CD14-positive monocyte (primary cell): ENCODE measurements around the gene STXBP5. TPM values are rescaled to one million over a fixed set of nuclear protein-coding genes. Genes with fewer than 3 reads are reported as not detected.

Source experiments
- DNase-seq, 3 donors: peaks; one replicate each; pipeline ENCODE4 v3.0.0-alpha.2; 2011 to 2022
- H2AFZ ChIP-seq: 2 replicates; pipeline ENCODE4 v1.6.0; 2012; ENCODE audit warnings: mild to moderate bottlenecking, low read depth, low read length, inconsistent platforms; ENCODE audit not compliant: insufficient read depth, poor library complexity, severe bottlenecking
- H3K27ac ChIP-seq, 2 donors: 1 replicate in 1 of 2; 2 replicates in 1 of 2; pipeline ENCODE4 v1.5.1; 2012 to 2013; ENCODE audit warnings: low read length in 2 of 2, control low read depth in 1 of 2, inconsistent platforms in 1 of 2, low read depth in 1 of 2, mild to moderate bottlenecking in 1 of 2
- H3K27me3 ChIP-seq, 2 donors: one replicate each; pipeline versions ENCODE4 v1.6.0 to v1.6.1; 2011 to 2013; ENCODE audit warnings: low read length in 2 of 2; ENCODE audit not compliant: control insufficient read depth in 2 of 2, insufficient read depth in 2 of 2
- H3K36me3 ChIP-seq, 2 donors: replicated peaks in 1 of 2; 1 replicate in 1 of 2; 2 replicates in 1 of 2; pipeline versions ENCODE4 v1.5.1 to v1.6.1; 2012 to 2013; ENCODE audit warnings: low read length in 2 of 2, control low read depth in 1 of 2, inconsistent platforms in 1 of 2, mild to moderate bottlenecking in 1 of 2; ENCODE audit not compliant: insufficient read depth in 2 of 2, control insufficient read depth in 1 of 2
- H3K4me1 ChIP-seq, 2 donors: 1 replicate in 1 of 2; 2 replicates in 1 of 2; pipeline versions ENCODE4 v1.5.1 to v1.6.1; 2012 to 2013; ENCODE audit warnings: low read length in 2 of 2, control low read depth in 1 of 2, inconsistent platforms in 1 of 2, mild to moderate bottlenecking in 1 of 2, moderate library complexity in 1 of 2; ENCODE audit not compliant: insufficient read depth in 2 of 2, control insufficient read depth in 1 of 2
- H3K4me2 ChIP-seq: replicated peaks from 2 replicates; pipeline ENCODE3; 2012; ENCODE audit warnings: low read length, moderate library complexity, mild to moderate bottlenecking; ENCODE audit not compliant: poor library complexity, severe bottlenecking; ENCODE audit errors: extremely low read depth
- H3K4me3 ChIP-seq, 3 experiments: fragments of 200-600 bp in 1 of 3; sonication (generic) in 1 of 3; replicated peaks in 1 of 3; 1 replicate in 2 of 3; 2 replicates in 1 of 3; pipeline ENCODE4 v1.5.1; 2011 to 2013; ENCODE audit warnings: low read length in 3 of 3, mild to moderate bottlenecking in 3 of 3, control low read depth in 2 of 3, low read depth in 2 of 3, inconsistent platforms in 1 of 3, moderate library complexity in 1 of 3
- H3K79me2 ChIP-seq: 2 replicates; pipeline ENCODE4 v1.6.0; 2012; ENCODE audit warnings: mild to moderate bottlenecking, control low read depth, inconsistent platforms, low read length, moderate library complexity; ENCODE audit not compliant: insufficient read depth
- H3K9ac ChIP-seq: 2 replicates; pipeline ENCODE4 v1.6.0; 2017; ENCODE audit warnings: low read length, mild to moderate bottlenecking; ENCODE audit not compliant: insufficient read depth, poor library complexity, severe bottlenecking
- H3K9me3 ChIP-seq, 2 donors: replicated peaks in 1 of 2; 1 replicate in 1 of 2; 2 replicates in 1 of 2; pipeline versions ENCODE4 v1.5.1 to v1.6.1; 2012 to 2013; ENCODE audit warnings: low read length in 2 of 2, control low read depth in 1 of 2; ENCODE audit not compliant: control insufficient read depth in 1 of 2, insufficient read depth in 1 of 2
- H4K20me1 ChIP-seq: 2 replicates; pipeline ENCODE4 v1.6.0; 2012; ENCODE audit warnings: mild to moderate bottlenecking, low read length, control low read depth, moderate library complexity; ENCODE audit not compliant: insufficient read depth
- H3K27ac Mint-ChIP-seq, 7 donors: one replicate each; pipeline ENCODE4 v1.8.0; 2020; ENCODE audit warnings: mild to moderate bottlenecking in 7 of 7, mixed read lengths in 7 of 7, moderate library complexity in 6 of 7, inconsistent platforms in 2 of 7
- H3K27me3 Mint-ChIP-seq, 3 donors: one replicate each; pipeline ENCODE4 v1.8.0; 2021 to 2022; ENCODE audit warnings: low read depth in 3 of 3, mild to moderate bottlenecking in 3 of 3, mixed read lengths in 3 of 3, moderate library complexity in 3 of 3, inconsistent platforms in 1 of 3
- H3K36me3 Mint-ChIP-seq, 2 donors: one replicate each; pipeline ENCODE4 v1.8.0; 2020; ENCODE audit warnings: mixed read lengths in 2 of 2, inconsistent platforms in 1 of 2, mild to moderate bottlenecking in 1 of 2
- H3K4me1 Mint-ChIP-seq: one replicate; pipeline ENCODE4 v1.8.0; 2020; ENCODE audit warnings: mild to moderate bottlenecking, mixed read lengths
- H3K4me3 Mint-ChIP-seq, 2 donors: one replicate each; pipeline ENCODE4 v1.8.0; 2020; ENCODE audit warnings: mild to moderate bottlenecking in 2 of 2, mixed read lengths in 2 of 2, moderate library complexity in 1 of 2
- H3K9me3 Mint-ChIP-seq, 7 donors: one replicate each; pipeline ENCODE4 v1.8.0; 2020 to 2022; ENCODE audit warnings: mixed read lengths in 7 of 7, mild to moderate bottlenecking in 6 of 7, moderate library complexity in 6 of 7, inconsistent platforms in 2 of 7
- WGBS: methylation state at CpG from one replicate; pipeline ENCODE4 v1.1.5; 2013; ENCODE audit warnings: missing lambda C conversion rate; ENCODE audit not compliant: insufficient coverage; 5-methylcytosine and 5-hydroxymethylcytosine counted together
- intact Hi-C, 2 donors: fragments of 100-400 bp; cut with micrococcal nuclease; formaldehyde crosslinking; loops; one replicate each; pipeline versions ENCODE4 v1.15.0 to v1.15.1; 2023
- polyA plus RNA-seq, 3 donors: library from polyadenylated mRNA; depleted of rRNA in 1 of 3; unstranded in 2 of 3; stranded (reverse) in 1 of 3; fragments of 300-500 nt in 2 of 3; fragments of >200 nt in 1 of 3; fragmentation: Illumina TruSeq in 2 of 3; gene quantifications; 1 replicate in 2 of 3; 2 replicates in 1 of 3; pipeline ENCODE4 v1.2.3, GENCODE V29; 2012 to 2021
- TF ChIP-seq, protein P1 (sequence below): fragments of 200-600 bp; IDR thresholded peaks from one replicate; pipeline ENCODE4 v1.8.0; 2022; ENCODE audit warnings: antibody characterized with exemption, mild to moderate bottlenecking

The STXBP5 gene
- polyA plus RNA-seq, 3 donors: 1.5 to 8.8 (median 2.0) TPM

DNA sequence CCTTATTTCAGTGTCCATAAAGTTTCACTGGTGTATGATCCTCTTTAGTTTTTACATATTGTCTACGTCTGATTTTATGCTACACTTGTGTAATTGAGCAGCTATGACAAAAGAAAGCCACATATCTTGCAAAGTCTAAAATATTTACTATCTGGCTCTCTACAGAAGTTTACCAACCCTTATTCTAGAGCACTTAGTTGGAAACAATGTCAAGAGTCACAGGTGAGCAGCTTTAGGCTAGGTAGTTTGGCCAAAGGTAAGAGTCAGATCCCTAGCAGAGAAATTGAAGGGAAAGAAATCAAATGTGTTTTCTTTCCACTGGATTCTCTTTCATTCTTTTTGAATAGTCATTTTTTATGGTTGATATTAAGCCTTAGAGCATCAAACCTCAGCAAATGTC lies 34.7 kb upstream of the STXBP5 start:
- H2AFZ ChIP-seq: no peak overlapping the region

DNA sequence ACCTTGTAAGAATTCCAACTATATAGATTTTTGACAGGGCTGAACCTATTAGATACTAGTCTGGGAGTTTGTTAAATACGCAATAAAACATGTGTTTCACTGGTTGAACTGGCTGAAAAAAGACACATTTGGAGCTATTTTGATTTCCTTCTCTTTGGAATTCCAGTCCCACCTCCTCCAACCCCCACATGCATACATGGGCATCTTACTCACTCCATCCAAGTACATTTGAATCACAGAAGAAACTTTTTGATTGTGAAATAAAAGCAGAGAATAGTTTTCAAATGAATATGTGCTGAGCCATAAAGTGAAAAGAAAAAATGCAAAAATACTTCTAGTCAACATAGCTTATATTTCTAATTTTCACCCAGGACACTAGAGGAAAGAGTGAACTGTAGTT lies 33.9 kb upstream of the STXBP5 start:
- no peaks in the 10 kb centered on the region for H3K79me2 ChIP-seq
- no peaks in the 10 kb centered on the region for H3K9me3 ChIP-seq
- peaks cover 2% of the 10 kb centered on the region for H3K4me1 Mint-ChIP-seq
- no peaks in the 10 kb centered on the region for H3K4me1 ChIP-seq
- H3K27me3 ChIP-seq: no peaks in the 10 kb centered on the region
- H3K4me3 Mint-ChIP-seq: no peak overlapping the region
- no peaks in the 10 kb centered on the region for H4K20me1 ChIP-seq
- H3K36me3 ChIP-seq: no peaks in the 10 kb centered on the region
- no peak for DNase-seq
- no peak overlapping the region for H3K4me2 ChIP-seq
- TF ChIP-seq, protein P1, sequence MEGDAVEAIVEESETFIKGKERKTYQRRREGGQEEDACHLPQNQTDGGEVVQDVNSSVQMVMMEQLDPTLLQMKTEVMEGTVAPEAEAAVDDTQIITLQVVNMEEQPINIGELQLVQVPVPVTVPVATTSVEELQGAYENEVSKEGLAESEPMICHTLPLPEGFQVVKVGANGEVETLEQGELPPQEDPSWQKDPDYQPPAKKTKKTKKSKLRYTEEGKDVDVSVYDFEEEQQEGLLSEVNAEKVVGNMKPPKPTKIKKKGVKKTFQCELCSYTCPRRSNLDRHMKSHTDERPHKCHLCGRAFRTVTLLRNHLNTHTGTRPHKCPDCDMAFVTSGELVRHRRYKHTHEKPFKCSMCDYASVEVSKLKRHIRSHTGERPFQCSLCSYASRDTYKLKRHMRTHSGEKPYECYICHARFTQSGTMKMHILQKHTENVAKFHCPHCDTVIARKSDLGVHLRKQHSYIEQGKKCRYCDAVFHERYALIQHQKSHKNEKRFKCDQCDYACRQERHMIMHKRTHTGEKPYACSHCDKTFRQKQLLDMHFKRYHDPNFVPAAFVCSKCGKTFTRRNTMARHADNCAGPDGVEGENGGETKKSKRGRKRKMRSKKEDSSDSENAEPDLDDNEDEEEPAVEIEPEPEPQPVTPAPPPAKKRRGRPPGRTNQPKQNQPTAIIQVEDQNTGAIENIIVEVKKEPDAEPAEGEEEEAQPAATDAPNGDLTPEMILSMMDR: no peak
- peaks cover 0 to 5% (median 0%) of the 10 kb centered on the region in 7 donors for H3K9me3 Mint-ChIP-seq
- no peak overlapping the region for H3K4me3 ChIP-seq
- peaks cover 0 to 2% (median 2%) of the 10 kb centered on the region in 3 donors for H3K27me3 Mint-ChIP-seq
- intact Hi-C loops: no loop called here
- no peak overlapping the region for H3K27ac ChIP-seq
- no CpG with 5 or more reads among the region's 1 CpG for WGBS
- no peaks in the 10 kb centered on the region for H3K36me3 Mint-ChIP-seq
- no peak overlapping the region for H2AFZ ChIP-seq
- H3K27ac Mint-ChIP-seq: no peak overlapping the region
- H3K9ac ChIP-seq: no peak overlapping the region

More for the DNA sequence above, 34.7 kb upstream of the STXBP5 start:
- DNase-seq: no peak
- Histone ChIP-seq H3K9me3 (no peaks in the 10 kb centered on the region), H3K27ac (no peak overlapping the region), H3K4me1 (no peaks in the 10 kb centered on the region), H3K4me3 (no peak overlapping the region), H3K4me2 (no peak overlapping the region), H3K79me2 (no peaks in the 10 kb centered on the region), H4K20me1 (no peaks in the 10 kb centered on the region), H3K36me3 (no peaks in the 10 kb centered on the region), H3K9ac (no peak overlapping the region), H3K27me3 (no peaks in the 10 kb centered on the region)
- no CpG with 5 or more reads among the region's 1 CpG for WGBS
- Mint-ChIP-seq H3K27me3 (peaks cover 0 to 2% (median 2%) of the 10 kb centered on the region in 3 donors), H3K27ac (no peak overlapping the region), H3K4me1 (peaks cover 2% of the 10 kb centered on the region), H3K9me3 (peaks cover 0 to 5% (median 0%) of the 10 kb centered on the region in 7 donors), H3K4me3 (no peak overlapping the region), H3K36me3 (no peaks in the 10 kb centered on the region)
- TF ChIP-seq, protein P1: no peak
- intact Hi-C loops: no loop called here
